ENCODE results near the gene OGDH. TPM values are rescaled to one million over a fixed set of nuclear protein-coding genes. Genes with fewer than 3 reads are reported as not detected.

Gene OGDH
- total RNA-seq, 3 donors from 2014 or later = 141 to 186 (median 159) TPM

- ATAC-seq = no peak
- Histone ChIP-seq H3K4me1 (ENCODE audit: low read depth) (no peaks in the 10 kb centered on the region), H3K9me3 (no peaks in the 10 kb centered on the region), H3K36me3 (ENCODE audit: low read depth) (peaks cover 11% of the 10 kb centered on the region), H3K4me3 (no peak overlapping the region)
- intact Hi-C loops (cut with DNase I, micrococcal nuclease) = no loop called here
- no peak for TF ChIP-seq CTCF (IDR thresholded peaks at IDR 0.05)
- no peak for DNase-seq
Observed at GRCh38 chr7:44703921-44704320, 97.5 kb downstream of the OGDH start.

- peaks cover 5% of the 10 kb centered on the region for H3K36me3 ChIP-seq (ENCODE audit: low read depth)
- H3K4me3 ChIP-seq = no peak overlapping the region
- TF ChIP-seq CTCF (IDR thresholded peaks at IDR 0.05) = no peak
- H3K9me3 ChIP-seq = no peaks in the 10 kb centered on the region
- no peak for DNase-seq
- ATAC-seq = no peak
- intact Hi-C loops (cut with DNase I, micrococcal nuclease) = no loop called here
- H3K4me1 ChIP-seq (ENCODE audit: low read depth) = no peaks in the 10 kb centered on the region
Observed at GRCh38 chr7:44705434-44705833, 99.0 kb downstream of the OGDH start.

GRCh38 chr7:44706788-44707557 is 100.5 kb downstream of the OGDH start:
- Histone ChIP-seq H3K36me3 (ENCODE audit: low read depth) (peaks cover 5% of the 10 kb centered on the region), H3K9me3 (no peaks in the 10 kb centered on the region), H3K4me3 (no peak overlapping the region), H3K4me1 (ENCODE audit: low read depth) (no peaks in the 10 kb centered on the region)
- intact Hi-C loops (cut with DNase I, micrococcal nuclease) = no loop called here
- no peak for TF ChIP-seq CTCF (IDR thresholded peaks at IDR 0.05)
- no peak for ATAC-seq
- DNase-seq = no peak

GRCh38 chr7:44707558-44708230 is 101.3 kb downstream of the OGDH start:
- Histone ChIP-seq H3K4me3 (no peak overlapping the region), H3K36me3 (ENCODE audit: low read depth) (peaks cover 5% of the 10 kb centered on the region), H3K4me1 (ENCODE audit: low read depth) (no peaks in the 10 kb centered on the region), H3K9me3 (no peaks in the 10 kb centered on the region)
- intact Hi-C loops (cut with DNase I, micrococcal nuclease) = no loop called here
- no peak for TF ChIP-seq CTCF (IDR thresholded peaks at IDR 0.05)
- ATAC-seq = no peak
- DNase-seq = no peak

- DNase-seq (no peak), ATAC-seq (no peak)
- intact Hi-C loops (cut with DNase I, micrococcal nuclease) = no loop called here
- Histone ChIP-seq H3K36me3 (ENCODE audit: low read depth) (peaks cover 5% of the 10 kb centered on the region), H3K4me1 (ENCODE audit: low read depth) (no peaks in the 10 kb centered on the region), H3K9me3 (no peaks in the 10 kb centered on the region), H3K4me3 (no peak overlapping the region)
- no peak for TF ChIP-seq CTCF (IDR thresholded peaks at IDR 0.05)
Observed at GRCh38 chr7:44709011-44709915, 102.8 kb downstream of the OGDH start.
